IMR-90 (cell line): ENCODE measurements around the gene TM4SF20. TPM values are rescaled to one million over a fixed set of nuclear protein-coding genes. Genes with fewer than 3 reads are reported as not detected.

Source experiments
- ATAC-seq: fragments of 200-7000 bp; cut with Tn5 transposase; 2 replicates; pipeline ENCODE4 v1.9.1; 2020; ENCODE audit warnings: low read depth, mild to moderate bottlenecking, moderate library complexity
- BruUV-seq: library from RNA; stranded (reverse); fragments of 400-500 nt; replicated peaks from 2 replicates; lab custom pipeline; 2021; lab: Mats Ljungman, UMichigan
- CTCF ChIA-PET: fragments of 300-600 bp; formaldehyde crosslinking; extraction: SDS; loops from one replicate; lab custom pipeline; 2021; ENCODE audit warnings: antibody characterized with exemption; lab: Yijun Ruan, JAX
- POLR2A ChIA-PET: fragments of 300-600 bp; sonication (Branson Sonifier 250); formaldehyde crosslinking; loops from one replicate; lab custom pipeline; 2022; ENCODE audit warnings: antibody characterized with exemption; ENCODE audit not compliant: unreplicated experiment; lab: Charles Lee
- DNase-seq: peaks from one replicate; pipeline ENCODE4 v3.0.0; 2013
- H2AFZ ChIP-seq: replicated peaks from 2 replicates; pipeline ENCODE3; 2013; ENCODE audit warnings: low read length, mild to moderate bottlenecking; ENCODE audit not compliant: poor library complexity
- H2AK5ac ChIP-seq: 2 replicates; pipeline ENCODE4 v1.6.1; 2013; ENCODE audit warnings: low read depth, low read length, inconsistent platforms
- H2AK9ac ChIP-seq: replicated peaks from 2 replicates; pipeline ENCODE3; 2013; ENCODE audit warnings: mild to moderate bottlenecking, low read depth, low read length, moderate library complexity; ENCODE audit not compliant: poor library complexity
- H2BK120ac ChIP-seq: 2 replicates; pipeline ENCODE4 v1.6.1; 2013; ENCODE audit warnings: low read depth, low read length, inconsistent platforms
- H2BK15ac ChIP-seq: 3 replicates; pipeline ENCODE4 v1.6.1; 2013; ENCODE audit warnings: low read depth, low read length, inconsistent platforms
- H2BK20ac ChIP-seq: 2 replicates; pipeline ENCODE4 v1.6.1; 2013; ENCODE audit warnings: low read depth, mild to moderate bottlenecking, inconsistent platforms, low read length, moderate library complexity
- H2BK5ac ChIP-seq: 2 replicates; pipeline ENCODE4 v1.6.1; 2013; ENCODE audit warnings: mild to moderate bottlenecking, low read depth, low read length, inconsistent platforms; ENCODE audit not compliant: poor library complexity, severe bottlenecking
- H3K14ac ChIP-seq: replicated peaks from 2 replicates; pipeline ENCODE4 v1.6.1; 2013; ENCODE audit warnings: low read depth, low read length, inconsistent platforms
- H3K18ac ChIP-seq: 2 replicates; pipeline ENCODE4 v1.6.1; 2013; ENCODE audit warnings: low read depth, low read length, control low read depth
- H3K23ac ChIP-seq: 2 replicates; pipeline ENCODE4 v1.6.1; 2013; ENCODE audit warnings: low read depth, low read length, inconsistent platforms
- H3K27ac ChIP-seq: 2 replicates; pipeline ENCODE4 v1.5.1; 2013; ENCODE audit warnings: mild to moderate bottlenecking, control low read depth, low read length; ENCODE audit not compliant: insufficient read depth
- H3K27me3 ChIP-seq: 2 replicates; pipeline ENCODE4 v1.6.1; 2013; ENCODE audit warnings: low read length; ENCODE audit not compliant: control insufficient read depth, insufficient read depth
- H3K36me3 ChIP-seq: 2 replicates; pipeline ENCODE4 v1.6.1; 2013; ENCODE audit warnings: low read length, mixed read lengths; ENCODE audit not compliant: control insufficient read depth, insufficient read depth
- H3K4ac ChIP-seq: 2 replicates; pipeline ENCODE4 v1.6.1; 2013; ENCODE audit warnings: low read depth, low read length, inconsistent platforms
- H3K4me1 ChIP-seq: 2 replicates; pipeline ENCODE4 v1.6.1; 2013; ENCODE audit warnings: low read length, mixed read lengths; ENCODE audit not compliant: control insufficient read depth, insufficient read depth
- H3K4me2 ChIP-seq: 2 replicates; pipeline ENCODE4 v1.6.1; 2013; ENCODE audit warnings: low read depth, mild to moderate bottlenecking, control low read depth, low read length, moderate library complexity
- H3K4me3 ChIP-seq: 2 replicates; pipeline ENCODE4 v1.5.1; 2013; ENCODE audit warnings: low read depth, mild to moderate bottlenecking, control low read depth, low read length, moderate library complexity; ENCODE audit not compliant: insufficient read depth
- H3K56ac ChIP-seq: 2 replicates; pipeline ENCODE4 v1.6.1; 2013; ENCODE audit warnings: low read length, inconsistent platforms; ENCODE audit not compliant: insufficient read depth; ENCODE audit errors: extremely low read depth
- H3K79me1 ChIP-seq, 2 experiments: 2 replicates each; pipeline ENCODE4 v1.6.1; 2013; ENCODE audit warnings: low read length in 2 of 2, inconsistent platforms in 1 of 2, low read depth in 1 of 2
- H3K9ac ChIP-seq: 2 replicates; pipeline ENCODE4 v1.6.1; 2013; ENCODE audit warnings: low read depth, low read length, control low read depth
- H3K9me1 ChIP-seq: 2 replicates; pipeline ENCODE4 v1.6.1; 2013; ENCODE audit warnings: low read length, inconsistent platforms; ENCODE audit not compliant: insufficient read depth
- H3K9me3 ChIP-seq: 2 replicates; pipeline ENCODE4 v1.6.1; 2013; ENCODE audit warnings: low read length; ENCODE audit not compliant: control insufficient read depth, insufficient read depth
- H4K20me1 ChIP-seq: 2 replicates; pipeline ENCODE4 v1.6.1; 2013; ENCODE audit warnings: low read length, inconsistent platforms; ENCODE audit not compliant: insufficient read depth
- H4K5ac ChIP-seq: 2 replicates; pipeline ENCODE4 v1.6.1; 2013; ENCODE audit warnings: mild to moderate bottlenecking, low read depth, low read length, control low read depth
- H4K8ac ChIP-seq, 2 experiments: 2 replicates each; pipeline ENCODE4 v1.6.1; 2013; ENCODE audit warnings: low read depth in 2 of 2, low read length in 2 of 2, control low read depth in 1 of 2, inconsistent platforms in 1 of 2
- H4K91ac ChIP-seq: 2 replicates; pipeline ENCODE4 v1.6.1; 2013; ENCODE audit warnings: low read depth, low read length, inconsistent platforms; ENCODE audit not compliant: insufficient read depth
- BHLHE40 ChIP-seq: fragments of 150-350 bp; IDR thresholded peaks from 2 replicates; pipeline ENCODE4 v1.6.1; 2016; ENCODE audit warnings: mild to moderate bottlenecking, low read depth, low read length
- CEBPB ChIP-seq: IDR thresholded peaks from 2 replicates; pipeline ENCODE4 v1.6.1; 2012; ENCODE audit warnings: low read depth, low read length, improper control_type of control experiment
- CHD1 ChIP-seq: IDR thresholded peaks from 2 replicates; pipeline ENCODE4 v1.6.1; 2012; ENCODE audit warnings: low read depth, low read length, improper control_type of control experiment
- FOS ChIP-seq: fragments of 150-350 bp; IDR thresholded peaks from 2 replicates; pipeline ENCODE4 v1.6.1; 2016; ENCODE audit warnings: low read depth, low read length
- MAFK ChIP-seq: IDR thresholded peaks from 2 replicates; pipeline ENCODE4 v1.6.1; 2012; ENCODE audit warnings: low read depth, low read length, improper control_type of control experiment
- MAZ ChIP-seq: IDR thresholded peaks from 2 replicates; pipeline ENCODE4 v1.6.1; 2012; ENCODE audit warnings: low read depth, mild to moderate bottlenecking, low read length, improper control_type of control experiment, moderate library complexity, borderline replicate concordance
- MXI1 ChIP-seq: IDR thresholded peaks from 2 replicates; pipeline ENCODE4 v1.6.1; 2012; ENCODE audit warnings: low read depth, mild to moderate bottlenecking, low read length, moderate library complexity, borderline replicate concordance
- NFE2L2 ChIP-seq: fragments of 150-350 bp; IDR thresholded peaks from 2 replicates; pipeline ENCODE4 v1.6.1; 2016; ENCODE audit warnings: low read depth, mild to moderate bottlenecking, low read length
- POLR2A ChIP-seq: IDR thresholded peaks from 2 replicates; pipeline ENCODE4 v1.6.1; 2012; ENCODE audit warnings: mild to moderate bottlenecking, low read depth, low read length
- RAD21 ChIP-seq: IDR thresholded peaks from 2 replicates; pipeline ENCODE4 v1.6.1; 2012; ENCODE audit warnings: low read length, improper control_type of control experiment
- RCOR1 ChIP-seq: IDR thresholded peaks from 2 replicates; pipeline ENCODE4 v1.6.1; 2012; ENCODE audit warnings: mild to moderate bottlenecking, low read length, improper control_type of control experiment; ENCODE audit not compliant: insufficient replicate concordance
- RFX5 ChIP-seq: IDR thresholded peaks from 2 replicates; pipeline ENCODE4 v1.8.0; 2012; ENCODE audit warnings: low read depth, mild to moderate bottlenecking, low read length, moderate library complexity
- SMC3 ChIP-seq: fragments of 150-350 bp; IDR thresholded peaks from 2 replicates; pipeline ENCODE4 v1.6.1; 2016; ENCODE audit warnings: low read depth, mild to moderate bottlenecking, antibody characterized with exemption, low read length, moderate library complexity
- WGBS, 2 experiments: methylation state at CpG; one replicate each; pipeline versions ENCODE4 v1.1.5 to v1.1.7; 2013; ENCODE audit warnings: missing lambda C conversion rate in 2 of 2; ENCODE audit not compliant: insufficient read length in 1 of 2; ENCODE audit errors: extremely low coverage in 2 of 2; 5-methylcytosine and 5-hydroxymethylcytosine counted together
- dilution Hi-C: fragments of 300-500 bp; cut with HindIII; formaldehyde crosslinking; loops from one replicate; pipeline ENCODE4 v1.14.3; 2018; ENCODE audit warnings: low sequenced_read_pairs; ENCODE audit not compliant: unreplicated experiment
- in situ Hi-C: fragments of 300-500 bp; cut with MboI; formaldehyde crosslinking; loops from 3 replicates; pipeline ENCODE4 v1.14.3; 2019; ENCODE audit warnings: low sequenced_read_pairs, inconsistent platforms, mixed read lengths
- intact Hi-C: fragments of 100-400 bp; cut with micrococcal nuclease; formaldehyde crosslinking; loops from 2 replicates; pipeline ENCODE4 v1.10.0; 2022
- polyA plus RNA-seq, 3 experiments: library from polyadenylated mRNA; depleted of rRNA; stranded (reverse); fragments of >200 nt; gene quantifications; 2 replicates each; pipeline ENCODE4 v1.2.3, GENCODE V29; 2012; ENCODE audit warnings: low replicate concordance in 1 of 3
- total RNA-seq: library from RNA; depleted of rRNA; stranded (reverse); fragments of >200 nt; gene quantifications from 2 replicates; pipeline ENCODE4 v1.2.3, GENCODE V29; 2012
- TF ChIP-seq, protein P1 (sequence below): fragments of 150-350 bp; IDR thresholded peaks from 2 replicates; pipeline ENCODE4 v1.6.1; 2017; ENCODE audit warnings: mild to moderate bottlenecking, antibody characterized with exemption, low read length, low read depth
- TF ChIP-seq, protein P2 (sequence below): fragments of 150-350 bp; IDR thresholded peaks from 2 replicates; pipeline ENCODE4 v1.6.1; 2016; ENCODE audit warnings: low read depth, mild to moderate bottlenecking, low read length, moderate library complexity, borderline replicate concordance
- TF ChIP-seq, protein P3 (sequence below): conservative IDR thresholded peaks from 2 replicates; pipeline ENCODE4 v1.5.1; 2012; ENCODE audit warnings: mild to moderate bottlenecking, low read depth, low read length, improper control_type of control experiment

Gene TM4SF20
- total and polyA plus RNA-seq, 2 of the 4 experiments (the other 2 are of a cell fraction) = under 0.01 to 0.03 TPM

DNA sequence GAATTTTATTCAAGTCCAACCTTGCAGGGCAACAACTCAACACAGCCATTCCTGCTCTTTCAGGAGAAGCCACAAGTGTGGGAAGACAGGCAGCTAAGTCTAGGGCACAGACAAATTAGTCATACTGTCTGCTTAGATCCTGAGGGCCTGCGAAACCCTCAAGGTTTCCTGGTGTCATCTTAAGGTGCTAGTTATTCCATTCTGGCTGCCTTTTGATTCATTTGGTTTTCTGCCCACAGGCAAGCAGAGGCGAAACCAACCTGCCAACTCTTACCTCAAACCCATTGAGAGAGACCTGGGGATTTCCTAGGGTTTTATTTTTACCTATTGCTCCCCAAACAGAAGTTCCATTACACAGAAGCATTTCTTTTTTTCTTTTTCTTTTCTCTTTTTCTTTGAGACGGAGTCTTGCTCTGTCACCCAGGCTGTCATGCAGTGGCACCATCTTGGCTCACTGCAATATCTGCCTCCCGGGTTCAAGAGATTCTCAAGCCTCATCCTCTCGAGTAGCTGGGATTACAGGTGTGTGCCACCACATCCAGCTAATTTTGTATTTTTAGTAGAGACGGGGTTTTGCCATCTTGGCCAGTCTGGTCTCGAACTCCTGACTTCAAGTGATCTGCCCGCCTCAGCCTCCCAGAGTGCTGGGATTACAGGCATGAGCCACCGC, 32.3 kb upstream of the TM4SF20 start:
- Histone ChIP-seq H2AK9ac (no peak overlapping the region), H4K5ac (no peak overlapping the region), H2BK120ac (no peak overlapping the region), H3K4me2 (no peak overlapping the region), H3K4ac (no peak overlapping the region), H3K9me3 (no peaks in the 10 kb centered on the region), H3K27ac (no peak overlapping the region), H3K79me1 (no peaks in the 10 kb centered on the region), H2BK5ac (no peak overlapping the region), H3K9me1 (no peaks in the 10 kb centered on the region), H4K8ac (no peak overlapping the region), H3K4me1 (peaks cover 6% of the 10 kb centered on the region), H2BK20ac (no peak overlapping the region), H2AFZ (no peak overlapping the region), H3K9ac (no peak overlapping the region), H2BK15ac (no peak overlapping the region), H4K91ac (no peak overlapping the region), H4K20me1 (no peaks in the 10 kb centered on the region), H3K27me3 (no peaks in the 10 kb centered on the region), H3K18ac (no peak overlapping the region), H3K23ac (no peak overlapping the region), H2AK5ac (no peak overlapping the region), H3K56ac (no peak overlapping the region), H3K4me3 (no peak overlapping the region), H3K14ac (no peak overlapping the region), H3K36me3 (no peaks in the 10 kb centered on the region)
- intact Hi-C loops (no loop called here), dilution Hi-C loops (no loop called here), in situ Hi-C loops (no loop called here)
- DNase-seq = peak; percentile 39
- ChIA-PET POLR2A (no interaction called here), CTCF (interaction anchor here (1.1 kb wide), 1 partner anchor 56 kb away, joined by 3 read pairs; no protein-coding TSS in a partner anchor)
- TF ChIP-seq MAFK = no peak
- no peak for TF ChIP-seq NFE2L2
- no peak for TF ChIP-seq MXI1
- TF ChIP-seq FOS = no peak
- TF ChIP-seq CEBPB = no peak
- no peak for TF ChIP-seq MAZ
- no peak for TF ChIP-seq POLR2A
- TF ChIP-seq, protein P1, sequence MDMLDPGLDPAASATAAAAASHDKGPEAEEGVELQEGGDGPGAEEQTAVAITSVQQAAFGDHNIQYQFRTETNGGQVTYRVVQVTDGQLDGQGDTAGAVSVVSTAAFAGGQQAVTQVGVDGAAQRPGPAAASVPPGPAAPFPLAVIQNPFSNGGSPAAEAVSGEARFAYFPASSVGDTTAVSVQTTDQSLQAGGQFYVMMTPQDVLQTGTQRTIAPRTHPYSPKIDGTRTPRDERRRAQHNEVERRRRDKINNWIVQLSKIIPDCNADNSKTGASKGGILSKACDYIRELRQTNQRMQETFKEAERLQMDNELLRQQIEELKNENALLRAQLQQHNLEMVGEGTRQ = no peak
- no peak for TF ChIP-seq SMC3
- TF ChIP-seq RFX5 = no peak
- TF ChIP-seq CHD1 = no peak
- no peak for TF ChIP-seq RCOR1
- TF ChIP-seq, protein P2, sequence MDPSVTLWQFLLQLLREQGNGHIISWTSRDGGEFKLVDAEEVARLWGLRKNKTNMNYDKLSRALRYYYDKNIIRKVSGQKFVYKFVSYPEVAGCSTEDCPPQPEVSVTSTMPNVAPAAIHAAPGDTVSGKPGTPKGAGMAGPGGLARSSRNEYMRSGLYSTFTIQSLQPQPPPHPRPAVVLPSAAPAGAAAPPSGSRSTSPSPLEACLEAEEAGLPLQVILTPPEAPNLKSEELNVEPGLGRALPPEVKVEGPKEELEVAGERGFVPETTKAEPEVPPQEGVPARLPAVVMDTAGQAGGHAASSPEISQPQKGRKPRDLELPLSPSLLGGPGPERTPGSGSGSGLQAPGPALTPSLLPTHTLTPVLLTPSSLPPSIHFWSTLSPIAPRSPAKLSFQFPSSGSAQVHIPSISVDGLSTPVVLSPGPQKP = no peak
- TF ChIP-seq RAD21 = no peak
- no peak for TF ChIP-seq BHLHE40
- TF ChIP-seq, protein P3, sequence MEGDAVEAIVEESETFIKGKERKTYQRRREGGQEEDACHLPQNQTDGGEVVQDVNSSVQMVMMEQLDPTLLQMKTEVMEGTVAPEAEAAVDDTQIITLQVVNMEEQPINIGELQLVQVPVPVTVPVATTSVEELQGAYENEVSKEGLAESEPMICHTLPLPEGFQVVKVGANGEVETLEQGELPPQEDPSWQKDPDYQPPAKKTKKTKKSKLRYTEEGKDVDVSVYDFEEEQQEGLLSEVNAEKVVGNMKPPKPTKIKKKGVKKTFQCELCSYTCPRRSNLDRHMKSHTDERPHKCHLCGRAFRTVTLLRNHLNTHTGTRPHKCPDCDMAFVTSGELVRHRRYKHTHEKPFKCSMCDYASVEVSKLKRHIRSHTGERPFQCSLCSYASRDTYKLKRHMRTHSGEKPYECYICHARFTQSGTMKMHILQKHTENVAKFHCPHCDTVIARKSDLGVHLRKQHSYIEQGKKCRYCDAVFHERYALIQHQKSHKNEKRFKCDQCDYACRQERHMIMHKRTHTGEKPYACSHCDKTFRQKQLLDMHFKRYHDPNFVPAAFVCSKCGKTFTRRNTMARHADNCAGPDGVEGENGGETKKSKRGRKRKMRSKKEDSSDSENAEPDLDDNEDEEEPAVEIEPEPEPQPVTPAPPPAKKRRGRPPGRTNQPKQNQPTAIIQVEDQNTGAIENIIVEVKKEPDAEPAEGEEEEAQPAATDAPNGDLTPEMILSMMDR = no peak
- no TSS peak for BruUV-seq
- WGBS, 2 experiments = 100% methylated on average over 3 of the region's 9 CpGs; no CpG with 5 or more reads in 1 of the 2 experiments
- ATAC-seq = no peak
